Activated B cell treated with CpG ODN at 0.5 μM for 24 hours (primary cell): ENCODE measurements around the gene OR14J1. TPM values are rescaled to one million over a fixed set of nuclear protein-coding genes. Genes with fewer than 3 reads are reported as not detected.

ENCODE experiments used
- total RNA-seq: library from RNA; stranded (reverse); gene quantifications from 2 replicates; pipeline ENCODE4 v1.2.3, GENCODE V29; 2022

OR14J1 gene
- total RNA-seq, 1 donor from 2014 or later, result not detected

Other genes with a start within 250 kb of the OR14J1 start
- not detected in 2 replicates for gene OR2B3, start 214.4 kb upstream of the OR14J1 start, total RNA-seq
- gene OR2J1, start 202.2 kb upstream of the OR14J1 start, total RNA-seq, result not detected in 2 replicates
- gene OR2J3, start 193.6 kb upstream of the OR14J1 start, total RNA-seq, result not detected in 2 replicates
- not detected in 2 replicates for gene OR2J2, start 130.8 kb upstream of the OR14J1 start, total RNA-seq
- not detected in 2 replicates for gene OR5V1, start 67.2 kb downstream of the OR14J1 start, total RNA-seq
- not detected in 2 replicates for gene OR12D3, start 73.6 kb downstream of the OR14J1 start, total RNA-seq
- gene OR12D2, start 93.9 kb downstream of the OR14J1 start, total RNA-seq, result not detected in 2 replicates
- not detected in 2 replicates for gene OR12D1, start 113.2 kb downstream of the OR14J1 start, total RNA-seq
- gene OR10C1, start 137.6 kb downstream of the OR14J1 start, total RNA-seq, result not detected in 2 replicates
- gene OR11A1, start 155.4 kb downstream of the OR14J1 start, total RNA-seq, result not detected in 2 replicates
- gene OR2H1, start 155.5 kb downstream of the OR14J1 start, total RNA-seq, result not detected in 2 replicates
- gene MAS1L, start 186.3 kb downstream of the OR14J1 start, total RNA-seq, result not detected in 2 replicates